Astrocyte (in vitro differentiated cells and primary cell): ENCODE measurements around the gene SCNN1G. TPM values are rescaled to one million over a fixed set of nuclear protein-coding genes. Genes with fewer than 3 reads are reported as not detected.

Source experiments
- DNase-seq: peaks from one replicate; pipeline ENCODE4 v3.0.0-alpha.2; 2010; ENCODE audit warnings: low read depth
- FAIRE-seq: peaks from 2 replicates; lab custom pipeline; 2011; peaks lifted over from hg19 to GRCh38; lab: Jason Lieb, UNC
- H2AFZ ChIP-seq: 2 replicates; pipeline ENCODE4 v1.6.0; 2012; ENCODE audit warnings: low read depth, low read length, inconsistent platforms
- H3K27ac ChIP-seq: 2 replicates; pipeline ENCODE4 v1.5.1; 2011; ENCODE audit warnings: low read depth, low read length, inconsistent platforms
- H3K27me3 ChIP-seq: 2 replicates; pipeline ENCODE4 v1.6.0; 2011; ENCODE audit warnings: low read length, inconsistent platforms; ENCODE audit not compliant: insufficient read depth
- H3K36me3 ChIP-seq: 2 replicates; pipeline ENCODE4 v1.5.1; 2011; ENCODE audit warnings: low read length, inconsistent platforms; ENCODE audit not compliant: insufficient read depth
- H3K4me1 ChIP-seq: 2 replicates; pipeline ENCODE4 v1.5.1; 2011; ENCODE audit warnings: low read length, inconsistent platforms; ENCODE audit not compliant: insufficient read depth
- H3K4me2 ChIP-seq: 2 replicates; pipeline ENCODE4 v1.6.0; 2012; ENCODE audit warnings: low read length, inconsistent platforms
- H3K4me3 ChIP-seq: 2 replicates; pipeline ENCODE4 v1.5.1; 2011; ENCODE audit warnings: low read depth, mild to moderate bottlenecking, low read length, inconsistent platforms; ENCODE audit not compliant: insufficient read depth
- H3K79me2 ChIP-seq: 2 replicates; pipeline ENCODE4 v1.6.0; 2012; ENCODE audit warnings: mild to moderate bottlenecking, low read length, inconsistent platforms; ENCODE audit not compliant: insufficient read depth
- H3K9ac ChIP-seq: 2 replicates; pipeline ENCODE4 v1.6.0; 2012; ENCODE audit warnings: mild to moderate bottlenecking, low read length, inconsistent platforms
- H3K9me3 ChIP-seq: 2 replicates; pipeline ENCODE4 v1.5.1; 2012; ENCODE audit warnings: low read depth, mild to moderate bottlenecking, low read length, inconsistent platforms; ENCODE audit not compliant: insufficient read depth
- H4K20me1 ChIP-seq: 2 replicates; pipeline ENCODE4 v1.6.0; 2012; ENCODE audit warnings: low read length, inconsistent platforms; ENCODE audit not compliant: insufficient read depth
- H3K27ac Mint-ChIP-seq: one replicate; pipeline ENCODE4 v1.8.0; 2021; ENCODE audit warnings: mild to moderate bottlenecking, mixed read lengths; ENCODE audit not compliant: unreplicated experiment
- H3K27me3 Mint-ChIP-seq: one replicate; pipeline ENCODE4 v1.8.0; 2021; ENCODE audit warnings: low read depth, mixed read lengths; ENCODE audit not compliant: unreplicated experiment
- H3K36me3 Mint-ChIP-seq: one replicate; pipeline ENCODE4 v1.8.0; 2021; ENCODE audit warnings: low read depth, mixed read lengths; ENCODE audit not compliant: unreplicated experiment
- H3K4me1 Mint-ChIP-seq: one replicate; pipeline ENCODE4 v1.8.0; 2021; ENCODE audit warnings: low read depth, mixed read lengths; ENCODE audit not compliant: unreplicated experiment
- H3K4me3 Mint-ChIP-seq: one replicate; pipeline ENCODE4 v1.8.0; 2021; ENCODE audit warnings: mild to moderate bottlenecking, moderate library complexity, mixed read lengths; ENCODE audit not compliant: unreplicated experiment
- H3K9me3 Mint-ChIP-seq: one replicate; pipeline ENCODE4 v1.8.0; 2021; ENCODE audit warnings: mild to moderate bottlenecking, mixed read lengths; ENCODE audit not compliant: unreplicated experiment
- CTCF ChIP-seq: IDR thresholded peaks from 2 replicates; pipeline ENCODE4 v1.5.1; 2011; ENCODE audit warnings: low read depth, mild to moderate bottlenecking, inconsistent platforms, low read length, moderate library complexity; ENCODE audit not compliant: insufficient read depth
- EZH2 ChIP-seq: IDR thresholded peaks from 2 replicates; pipeline ENCODE4 v1.6.1; 2012; ENCODE audit warnings: mild to moderate bottlenecking, low read length, inconsistent platforms; ENCODE audit not compliant: insufficient read depth
- total RNA-seq: library from RNA; stranded (reverse); gene quantifications from 2 replicates; pipeline ENCODE4 v1.2.1, GENCODE V29; 2021

Gene SCNN1G
- total RNA-seq, 1 donor from 2014 or later = not detected

DNA sequence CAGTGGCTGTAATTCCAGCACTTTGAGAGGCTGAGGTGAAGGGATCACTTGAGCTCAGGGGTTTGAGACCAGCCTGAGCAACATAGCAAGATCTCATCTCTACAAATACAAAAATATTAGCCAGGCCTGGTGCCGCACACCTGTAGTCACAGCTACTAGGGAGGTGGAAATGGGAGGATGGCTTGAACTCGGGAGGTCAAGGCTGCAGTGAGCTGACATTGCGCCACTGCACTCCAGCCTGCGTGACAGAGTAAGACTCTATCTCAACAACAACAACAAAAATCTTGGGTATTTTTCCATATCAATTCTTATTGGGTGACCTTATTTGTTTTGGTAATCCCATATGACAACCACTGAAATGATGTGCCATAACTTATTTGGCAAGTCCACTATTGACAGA, 52.6 kb downstream of the SCNN1G start:
- peaks cover 3% of the 10 kb centered on the region for H3K36me3 Mint-ChIP-seq
- Histone ChIP-seq H3K4me2 (no peak overlapping the region), H3K4me1 (no peaks in the 10 kb centered on the region), H3K9ac (no peak overlapping the region), H4K20me1 (no peaks in the 10 kb centered on the region), H3K27ac (no peak overlapping the region), H3K27me3 (no peaks in the 10 kb centered on the region), H3K79me2 (no peaks in the 10 kb centered on the region), H3K4me3 (no peak overlapping the region), H3K9me3 (no peaks in the 10 kb centered on the region), H3K36me3 (no peaks in the 10 kb centered on the region), H2AFZ (no peak overlapping the region)
- no peak overlapping the region for H3K27ac Mint-ChIP-seq
- peaks cover 5% of the 10 kb centered on the region for H3K27me3 Mint-ChIP-seq
- DNase-seq (no peak), FAIRE-seq (no peak)
- TF ChIP-seq EZH2 (no peak), CTCF (no peak)
- H3K4me3 Mint-ChIP-seq = no peak overlapping the region
- peaks cover 6% of the 10 kb centered on the region for H3K9me3 Mint-ChIP-seq
- H3K4me1 Mint-ChIP-seq = no peaks in the 10 kb centered on the region

GRCh38 chr16:23236983-23237382, 54.4 kb downstream of the SCNN1G start:
- peaks cover 4% of the 10 kb centered on the region for H3K9me3 Mint-ChIP-seq
- H3K9me3 ChIP-seq = no peaks in the 10 kb centered on the region

More at GRCh38 chr16:23236983-23237382, 54.4 kb downstream of the SCNN1G start:
- H2AFZ ChIP-seq = no peak overlapping the region
- H3K27me3 Mint-ChIP-seq = peaks cover 5% of the 10 kb centered on the region
- H3K27ac Mint-ChIP-seq = no peak overlapping the region
- no peaks in the 10 kb centered on the region for H3K4me1 Mint-ChIP-seq
- H3K36me3 Mint-ChIP-seq = peaks cover 3% of the 10 kb centered on the region
- no peak overlapping the region for H3K4me2 ChIP-seq
- H3K4me3 Mint-ChIP-seq = no peak overlapping the region
- no peak overlapping the region for H3K27ac ChIP-seq
- no peaks in the 10 kb centered on the region for H3K27me3 ChIP-seq
- H3K36me3 ChIP-seq = no peaks in the 10 kb centered on the region
- no peak overlapping the region for H3K4me3 ChIP-seq
- DNase-seq (no peak), FAIRE-seq (no peak)
- H3K9ac ChIP-seq = no peak overlapping the region
- no peak for TF ChIP-seq EZH2
- TF ChIP-seq CTCF = no peak
- H3K4me1 ChIP-seq = no peaks in the 10 kb centered on the region
- no peaks in the 10 kb centered on the region for H4K20me1 ChIP-seq
- no peaks in the 10 kb centered on the region for H3K79me2 ChIP-seq
